DND-41 (cell line): ENCODE measurements around the gene ZBTB11.
"Not testable (repeated sequence)": the region's sequence is repeated elsewhere in the genome, so short reads cannot be mapped to it uniquely, and the experiment has no call there.

Experiments
- ATAC-seq: fragments of 200-7000 bp; cut with Tn5 transposase; 3 replicates; pipeline ENCODE4 v1.9.1; 2021; ENCODE audit warnings: low read depth; ENCODE audit not compliant: insufficient read depth
- DNase-seq: peaks from one replicate; pipeline ENCODE4 v3.0.0-alpha.2; 2020
- H2AFZ ChIP-seq: 2 replicates; pipeline ENCODE4 v1.6.0; 2012; ENCODE audit warnings: low read depth, low read length
- H3K27ac ChIP-seq: 2 replicates; pipeline ENCODE4 v1.5.1; 2012; ENCODE audit warnings: low read length, inconsistent platforms
- H3K27me3 ChIP-seq: fragments of 200-600 bp; sonication (generic); 2 replicates; pipeline ENCODE4 v1.6.0; 2012; ENCODE audit warnings: low read length, mild to moderate bottlenecking, inconsistent platforms; ENCODE audit not compliant: insufficient read depth, poor library complexity
- H3K36me3 ChIP-seq: 2 replicates; pipeline ENCODE4 v1.5.1; 2012; ENCODE audit warnings: low read length, inconsistent platforms; ENCODE audit not compliant: insufficient read depth
- H3K4me1 ChIP-seq: 2 replicates; pipeline ENCODE4 v1.5.1; 2012; ENCODE audit warnings: mild to moderate bottlenecking, low read length; ENCODE audit not compliant: insufficient read depth
- H3K4me2 ChIP-seq: 2 replicates; pipeline ENCODE4 v1.6.0; 2012; ENCODE audit warnings: mild to moderate bottlenecking, moderate library complexity, low read length, inconsistent platforms; ENCODE audit not compliant: insufficient read depth
- H3K4me3 ChIP-seq, 2 experiments: fragments of 200-600 bp in 1 of 2; shearing (Covaris generic) in 1 of 2; 2 replicates each; pipeline ENCODE4 v1.5.1; 2012 to 2016; ENCODE audit warnings: inconsistent platforms in 2 of 2, low read length in 2 of 2, mild to moderate bottlenecking in 2 of 2, low read depth in 1 of 2, moderate library complexity in 1 of 2
- H3K79me2 ChIP-seq: 2 replicates; pipeline ENCODE4 v1.6.0; 2012; ENCODE audit warnings: low read length, inconsistent platforms; ENCODE audit not compliant: insufficient read depth
- H3K9ac ChIP-seq: 2 replicates; pipeline ENCODE4 v1.6.0; 2012; ENCODE audit warnings: low read depth, mild to moderate bottlenecking, inconsistent platforms, low read length, moderate library complexity
- H3K9me3 ChIP-seq: 2 replicates; pipeline ENCODE4 v1.5.1; 2012; ENCODE audit warnings: low read length, moderate library complexity, mild to moderate bottlenecking, inconsistent platforms; ENCODE audit not compliant: insufficient read depth, severe bottlenecking
- H4K20me1 ChIP-seq: 2 replicates; pipeline ENCODE4 v1.6.0; 2012; ENCODE audit warnings: low read length; ENCODE audit not compliant: insufficient read depth
- CTCF ChIP-seq: IDR thresholded peaks from 2 replicates; pipeline ENCODE4 v1.5.1; 2012; ENCODE audit warnings: borderline replicate concordance, low read length, moderate library complexity, mild to moderate bottlenecking; ENCODE audit not compliant: poor library complexity, severe bottlenecking; ENCODE audit errors: extremely low read depth
- EZH2 ChIP-seq: IDR thresholded peaks from 3 replicates; pipeline ENCODE4 v1.6.1; 2012; ENCODE audit warnings: borderline replicate concordance, low read depth, mild to moderate bottlenecking, moderate library complexity, low read length, inconsistent platforms; ENCODE audit not compliant: severe bottlenecking

The ZBTB11 gene

GRCh38 chr3:101685870-101686307, 9.0 kb upstream of the ZBTB11 start:
- Histone ChIP-seq H3K4me2 (peak overlapping the region; percentile 76), H2AFZ (peak overlapping the region; percentile 83), H3K9ac (peak overlapping the region; percentile 81), H3K79me2 (peaks cover 57% of the 10 kb centered on the region), H3K36me3 (peaks cover 55% of the 10 kb centered on the region), H3K4me3 (peak overlapping the region; percentile 54 to 71), H3K4me1 (peaks cover 57% of the 10 kb centered on the region), H4K20me1 (peaks cover 41% of the 10 kb centered on the region), H3K9me3 (no peaks in the 10 kb centered on the region), H3K27me3 (no peaks in the 10 kb centered on the region), H3K27ac (peak overlapping the region; percentile 84)
- DNase-seq: peak; percentile 22
- TF ChIP-seq EZH2: no peak
- TF ChIP-seq CTCF: no peak
- peak; percentile 10 for ATAC-seq

- peak overlapping the region; percentile 84 for H3K27ac ChIP-seq
- H4K20me1 ChIP-seq: peaks cover 49% of the 10 kb centered on the region
- no peak for ATAC-seq
Observed at GRCh38 chr3:101685050-101685400, 8.1 kb upstream of the ZBTB11 start.

GRCh38 chr3:101680466-101680865, 3.5 kb upstream of the ZBTB11 start:
- H3K9ac ChIP-seq: no peak overlapping the region
- H3K27ac ChIP-seq: no peak overlapping the region
- H3K4me2 ChIP-seq: no peak overlapping the region
- peaks cover 65% of the 10 kb centered on the region for H3K36me3 ChIP-seq
- no peak for DNase-seq
- no peak for ATAC-seq
- H3K79me2 ChIP-seq: peaks cover 76% of the 10 kb centered on the region
- no peak overlapping the region for H2AFZ ChIP-seq
- H4K20me1 ChIP-seq: peaks cover 47% of the 10 kb centered on the region
- H3K9me3 ChIP-seq: no peaks in the 10 kb centered on the region
- H3K4me3 ChIP-seq: no peak overlapping the region
- no peaks in the 10 kb centered on the region for H3K27me3 ChIP-seq
- TF ChIP-seq EZH2 (no peak), CTCF (no peak)
- peaks cover 63% of the 10 kb centered on the region for H3K4me1 ChIP-seq

More at GRCh38 chr3:101685050-101685400, 8.1 kb upstream of the ZBTB11 start:
- H2AFZ ChIP-seq: no peak overlapping the region
- H3K4me1 ChIP-seq: peaks cover 64% of the 10 kb centered on the region
- TF ChIP-seq EZH2 (no peak), CTCF (no peak)
- no peaks in the 10 kb centered on the region for H3K27me3 ChIP-seq
- peak overlapping the region; percentile 81 for H3K9ac ChIP-seq
- peak overlapping the region; percentile 76 for H3K4me2 ChIP-seq
- peaks cover 66% of the 10 kb centered on the region for H3K79me2 ChIP-seq
- no peaks in the 10 kb centered on the region for H3K9me3 ChIP-seq
- peaks cover 64% of the 10 kb centered on the region for H3K36me3 ChIP-seq
- no peak for DNase-seq
- H3K4me3 ChIP-seq: peak overlapping the region; percentile 54 to 71; a peak in 3 of 4 replicates

GRCh38 chr3:101678837-101679236, 1.9 kb upstream of the ZBTB11 start:
- H3K9ac ChIP-seq, H3K27me3 ChIP-seq, H3K9me3 ChIP-seq, ATAC-seq, DNase-seq, H3K4me2 ChIP-seq, H3K27ac ChIP-seq, H3K4me3 ChIP-seq, H2AFZ ChIP-seq: not testable (repeated sequence)
- peaks cover 63% of the 10 kb centered on the region for H3K4me1 ChIP-seq
- peaks cover 44% of the 10 kb centered on the region for H4K20me1 ChIP-seq
- peaks cover 76% of the 10 kb centered on the region for H3K79me2 ChIP-seq
- peaks cover 54% of the 10 kb centered on the region for H3K36me3 ChIP-seq
